Endothelial cell of umbilical vein (primary cell): ENCODE results near the gene PGS1. TPM values are rescaled to one million over a fixed set of nuclear protein-coding genes. Genes with fewer than 3 reads are reported as not detected.

Experiments
- BruUV-seq: library from RNA; stranded (reverse); fragments of 400-500 nt; replicated peaks from 2 replicates; lab custom pipeline; 2021; lab: Mats Ljungman, UMichigan
- CTCF ChIA-PET: fragments of 300-600, 350-600 bp; sonication (Branson Sonifier 250); formaldehyde crosslinking; loops from one replicate; lab custom pipeline; 2021; ENCODE audit warnings: antibody characterized with exemption, inconsistent platforms; lab: Charles Lee
- POLR2A ChIA-PET: fragments of 300-600, 350-600 bp; sonication (Branson Sonifier 250); formaldehyde crosslinking; loops from one replicate; lab custom pipeline; 2021; ENCODE audit warnings: antibody characterized with exemption, inconsistent platforms; lab: Charles Lee
- DNase-seq: peaks from one replicate; pipeline ENCODE4 v3.0.0-alpha.2; 2011; ENCODE audit warnings: low read depth, low spot score
- FAIRE-seq: peaks from 2 replicates; lab custom pipeline; 2011; peaks lifted over from hg19 to GRCh38; lab: Jason Lieb, UNC
- H2AFZ ChIP-seq: 2 replicates; pipeline ENCODE4 v1.6.0; 2012; ENCODE audit warnings: low read depth, low read length, control low read depth, inconsistent platforms
- H3K27ac ChIP-seq: 2 replicates; pipeline ENCODE4 v1.5.1; 2011; ENCODE audit warnings: low read depth, mild to moderate bottlenecking, control low read depth, low read length, moderate library complexity; ENCODE audit not compliant: insufficient read depth
- H3K27me3 ChIP-seq, 2 experiments: 2 replicates each; pipeline versions ENCODE4 v1.6.0 to v1.6.1; 2011; ENCODE audit warnings: low read length in 2 of 2, mixed read lengths in 1 of 2; ENCODE audit not compliant: control insufficient read depth in 2 of 2, insufficient read depth in 2 of 2
- H3K36me3 ChIP-seq, 2 experiments: 2 replicates in 1 of 2; 3 replicates in 1 of 2; pipeline ENCODE4 v1.5.1; 2011; ENCODE audit warnings: low read length in 2 of 2, mild to moderate bottlenecking in 1 of 2, moderate library complexity in 1 of 2; ENCODE audit not compliant: control insufficient read depth in 2 of 2, insufficient read depth in 2 of 2; ENCODE audit errors: extremely low read depth in 1 of 2
- H3K4me1 ChIP-seq: 3 replicates; pipeline ENCODE4 v1.5.1; 2011; ENCODE audit warnings: mild to moderate bottlenecking, low read length; ENCODE audit not compliant: control insufficient read depth, insufficient read depth; ENCODE audit errors: extremely low read depth
- H3K4me2 ChIP-seq: 2 replicates; pipeline ENCODE4 v1.6.1; 2011; ENCODE audit warnings: low read length, control low read depth, mixed read lengths; ENCODE audit not compliant: insufficient read depth
- H3K4me3 ChIP-seq, 3 experiments: fragments of 200-600 bp in 1 of 3; sonication (generic), shearing (Covaris generic) in 1 of 3; replicated peaks in 1 of 3; 2 replicates each; pipeline ENCODE4 v1.5.1; 2011 to 2016; ENCODE audit warnings: control low read depth in 3 of 3, low read length in 3 of 3, mild to moderate bottlenecking in 2 of 3, inconsistent platforms in 1 of 3, low read depth in 1 of 3, moderate library complexity in 1 of 3; ENCODE audit not compliant: insufficient read depth in 1 of 3
- H3K79me2 ChIP-seq: 2 replicates; pipeline ENCODE4 v1.6.0; 2012; ENCODE audit warnings: low read length, inconsistent platforms; ENCODE audit not compliant: control insufficient read depth, insufficient read depth
- H3K9ac ChIP-seq: replicated peaks from 2 replicates; pipeline ENCODE3; 2011; ENCODE audit warnings: low read length, control low read depth; ENCODE audit not compliant: insufficient read depth; ENCODE audit errors: extremely low read depth
- H3K9me1 ChIP-seq: replicated peaks from 3 replicates; pipeline ENCODE4 v1.6.0; 2011; ENCODE audit warnings: mild to moderate bottlenecking, low read length; ENCODE audit not compliant: control insufficient read depth, insufficient read depth; ENCODE audit errors: extremely low read depth
- H3K9me3 ChIP-seq: replicated peaks from 2 replicates; pipeline ENCODE4 v1.5.1; 2012; ENCODE audit warnings: low read length, inconsistent platforms; ENCODE audit not compliant: control insufficient read depth, insufficient read depth
- H4K20me1 ChIP-seq: replicated peaks from 2 replicates; pipeline ENCODE3; 2011; ENCODE audit warnings: mild to moderate bottlenecking, low read length; ENCODE audit not compliant: control insufficient read depth, insufficient read depth; ENCODE audit errors: extremely low read depth
- EZH2 ChIP-seq: IDR thresholded peaks from 2 replicates; pipeline ENCODE4 v1.6.1; 2012; ENCODE audit warnings: borderline replicate concordance, low read depth, mild to moderate bottlenecking, moderate library complexity, low read length, inconsistent platforms; ENCODE audit not compliant: severe bottlenecking
- FOS ChIP-seq: IDR thresholded peaks from 2 replicates; pipeline ENCODE4 v1.6.1; 2011; ENCODE audit warnings: mild to moderate bottlenecking, low read length, moderate library complexity, borderline replicate concordance; ENCODE audit not compliant: insufficient read depth
- GATA2 ChIP-seq: IDR thresholded peaks from 2 replicates; pipeline ENCODE4 v1.7.0; 2011; ENCODE audit warnings: low read depth, mild to moderate bottlenecking, moderate library complexity, mixed read lengths, low read length; ENCODE audit not compliant: insufficient read length, insufficient read depth
- JUN ChIP-seq: IDR thresholded peaks from 2 replicates; pipeline ENCODE4 v1.6.1; 2011; ENCODE audit warnings: borderline replicate concordance, low read depth; ENCODE audit not compliant: insufficient read length, insufficient read depth
- MAX ChIP-seq: IDR thresholded peaks from 2 replicates; pipeline ENCODE4 v1.6.1; 2011; ENCODE audit not compliant: insufficient read depth, insufficient read length
- MYC ChIP-seq: IDR thresholded peaks from one replicate; pipeline ENCODE4 v1.6.1; 2011; ENCODE audit warnings: mild to moderate bottlenecking, low read depth, low read length
- POLR2A ChIP-seq: IDR thresholded peaks from 2 replicates; pipeline ENCODE4 v1.6.1; 2012; ENCODE audit warnings: low read depth, mild to moderate bottlenecking, control low read depth, low read length
- POLR2AphosphoS5 ChIP-seq: IDR thresholded peaks from 2 replicates; pipeline ENCODE4 v1.6.1; 2012; ENCODE audit warnings: low read depth, mild to moderate bottlenecking, control low read depth, low read length, moderate library complexity; ENCODE audit not compliant: insufficient read depth
- dilution Hi-C: fragments of 300-500 bp; cut with MboI; formaldehyde crosslinking; loops from one replicate; pipeline ENCODE4 v1.15.0; 2019; ENCODE audit warnings: low sequenced_read_pairs; ENCODE audit not compliant: extremely low pct_ligation_motif_present
- intact Hi-C: fragments of 100-400 bp; cut with micrococcal nuclease; formaldehyde crosslinking; loops from one replicate; pipeline ENCODE4 v1.10.0; 2022
- polyA plus RNA-seq, 4 experiments: library from polyadenylated mRNA; depleted of rRNA in 3 of 4; stranded (reverse) in 3 of 4; unstranded in 1 of 4; fragments of >200 nt; gene quantifications; 2 replicates each; pipeline versions ENCODE4 v1.2.1 to v1.2.3, GENCODE V29; 2011 to 2012; ENCODE audit warnings: missing spikeins in 1 of 4
- total RNA-seq: library from RNA; stranded (reverse); gene quantifications from 2 replicates; pipeline ENCODE4 v1.2.3, GENCODE V29; 2021
- TF ChIP-seq, protein P1 (sequence below), 2 donors: IDR thresholded peaks; 1 replicate in 1 of 2; 2 replicates in 1 of 2; pipeline ENCODE4 v1.5.1; 2011; ENCODE audit warnings: low read length in 2 of 2, mild to moderate bottlenecking in 2 of 2, moderate library complexity in 2 of 2, control low read depth in 1 of 2, inconsistent platforms in 1 of 2, low read depth in 1 of 2; ENCODE audit not compliant: insufficient read depth in 1 of 2; ENCODE audit errors: extremely low read depth in 1 of 2

The PGS1 gene
- total and polyA plus RNA-seq, 2 donors (not counting 3 experiments of a cell fraction or from before 2014, with no cell fraction given) = 50.8 to 66.0 TPM

GRCh38 chr17:78345791-78346494 lies 32.5 kb upstream of the PGS1 start:
- Histone ChIP-seq H3K9me3 (no peaks in the 10 kb centered on the region), H3K27ac (no peak overlapping the region), H4K20me1 (no peaks in the 10 kb centered on the region), H3K4me2 (no peak overlapping the region), H2AFZ (no peak overlapping the region), H3K4me1 (peaks cover 36% of the 10 kb centered on the region), H3K9me1 (no peaks in the 10 kb centered on the region), H3K9ac (no peak overlapping the region), H3K27me3 (no peaks in the 10 kb centered on the region), H3K36me3 (no peaks in the 10 kb centered on the region), H3K4me3 (no peak overlapping the region), H3K79me2 (no peaks in the 10 kb centered on the region)
- dilution Hi-C loops (no loop called here), intact Hi-C loops (no loop called here)
- ChIA-PET CTCF (interaction anchor here (1.7 to 2.2 kb wide), 2 partner anchors 11 to 76 kb away, joined by 5 to 6 read pairs; no protein-coding TSS in a partner anchor), POLR2A (interaction anchor here (0.6 kb wide), 1 partner anchor 238 kb away, joined by 7 read pairs; no protein-coding TSS in a partner anchor)
- no peak for FAIRE-seq
- TF ChIP-seq GATA2 = no peak
- no peak for TF ChIP-seq POLR2A
- no peak for TF ChIP-seq MYC
- TF ChIP-seq, protein P1, sequence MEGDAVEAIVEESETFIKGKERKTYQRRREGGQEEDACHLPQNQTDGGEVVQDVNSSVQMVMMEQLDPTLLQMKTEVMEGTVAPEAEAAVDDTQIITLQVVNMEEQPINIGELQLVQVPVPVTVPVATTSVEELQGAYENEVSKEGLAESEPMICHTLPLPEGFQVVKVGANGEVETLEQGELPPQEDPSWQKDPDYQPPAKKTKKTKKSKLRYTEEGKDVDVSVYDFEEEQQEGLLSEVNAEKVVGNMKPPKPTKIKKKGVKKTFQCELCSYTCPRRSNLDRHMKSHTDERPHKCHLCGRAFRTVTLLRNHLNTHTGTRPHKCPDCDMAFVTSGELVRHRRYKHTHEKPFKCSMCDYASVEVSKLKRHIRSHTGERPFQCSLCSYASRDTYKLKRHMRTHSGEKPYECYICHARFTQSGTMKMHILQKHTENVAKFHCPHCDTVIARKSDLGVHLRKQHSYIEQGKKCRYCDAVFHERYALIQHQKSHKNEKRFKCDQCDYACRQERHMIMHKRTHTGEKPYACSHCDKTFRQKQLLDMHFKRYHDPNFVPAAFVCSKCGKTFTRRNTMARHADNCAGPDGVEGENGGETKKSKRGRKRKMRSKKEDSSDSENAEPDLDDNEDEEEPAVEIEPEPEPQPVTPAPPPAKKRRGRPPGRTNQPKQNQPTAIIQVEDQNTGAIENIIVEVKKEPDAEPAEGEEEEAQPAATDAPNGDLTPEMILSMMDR (IDR thresholded peaks at IDR 0.05; ENCODE audit: extremely low read depth in 1 of 2, insufficient read depth in 1 of 2, low read depth in 1 of 2, low read length in 2 of 2) = no peak
- TF ChIP-seq JUN = no peak
- TF ChIP-seq MAX = no peak
- no peak for TF ChIP-seq FOS
- no peak for TF ChIP-seq POLR2AphosphoS5
- TF ChIP-seq EZH2 = no peak
- BruUV-seq = no TSS peak
- no peak for DNase-seq
